ENCODE data around the gene CHTF18. TPM values are rescaled to one million over a fixed set of nuclear protein-coding genes. Genes with fewer than 3 reads are reported as not detected.
"Not testable (repeated sequence)": the region's sequence is repeated elsewhere in the genome, so short reads cannot be mapped to it uniquely, and the experiment has no call there.

CHTF18 gene
- total RNA-seq, 1 donor from 2014 or later = 3.1 TPM

DNA sequence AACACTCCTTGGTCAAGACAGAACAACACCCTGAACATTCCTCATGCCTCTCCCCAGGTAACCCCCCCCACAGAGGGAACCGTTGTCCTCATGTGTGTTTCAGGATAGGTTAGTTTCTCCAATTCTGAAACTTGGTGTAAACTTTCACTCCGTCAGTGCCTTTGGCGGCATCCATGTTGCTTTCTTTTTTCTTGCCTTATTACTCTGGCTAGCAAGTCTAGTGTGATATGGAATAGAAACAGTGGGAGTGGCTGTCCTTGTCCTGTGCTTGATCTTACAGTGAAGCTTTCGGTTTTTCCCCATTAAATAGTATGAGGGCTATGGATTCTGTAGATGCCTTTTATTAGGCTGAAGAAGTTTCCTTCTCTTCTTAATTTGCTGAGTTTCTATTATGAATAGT, 47.8 kb downstream of the CHTF18 start:
- TF ChIP-seq, protein P1, sequence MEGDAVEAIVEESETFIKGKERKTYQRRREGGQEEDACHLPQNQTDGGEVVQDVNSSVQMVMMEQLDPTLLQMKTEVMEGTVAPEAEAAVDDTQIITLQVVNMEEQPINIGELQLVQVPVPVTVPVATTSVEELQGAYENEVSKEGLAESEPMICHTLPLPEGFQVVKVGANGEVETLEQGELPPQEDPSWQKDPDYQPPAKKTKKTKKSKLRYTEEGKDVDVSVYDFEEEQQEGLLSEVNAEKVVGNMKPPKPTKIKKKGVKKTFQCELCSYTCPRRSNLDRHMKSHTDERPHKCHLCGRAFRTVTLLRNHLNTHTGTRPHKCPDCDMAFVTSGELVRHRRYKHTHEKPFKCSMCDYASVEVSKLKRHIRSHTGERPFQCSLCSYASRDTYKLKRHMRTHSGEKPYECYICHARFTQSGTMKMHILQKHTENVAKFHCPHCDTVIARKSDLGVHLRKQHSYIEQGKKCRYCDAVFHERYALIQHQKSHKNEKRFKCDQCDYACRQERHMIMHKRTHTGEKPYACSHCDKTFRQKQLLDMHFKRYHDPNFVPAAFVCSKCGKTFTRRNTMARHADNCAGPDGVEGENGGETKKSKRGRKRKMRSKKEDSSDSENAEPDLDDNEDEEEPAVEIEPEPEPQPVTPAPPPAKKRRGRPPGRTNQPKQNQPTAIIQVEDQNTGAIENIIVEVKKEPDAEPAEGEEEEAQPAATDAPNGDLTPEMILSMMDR (IDR thresholded peaks at IDR 0.05; ENCODE audit: borderline replicate concordance) = no peak
- Histone ChIP-seq H3K4me3 (no peak overlapping the region), H3K27me3 (ENCODE audit: low read depth) (peaks cover 45% of the 10 kb centered on the region), H3K36me3 (no peaks in the 10 kb centered on the region), H3K4me1 (no peaks in the 10 kb centered on the region), H3K9me3 (replicated peaks) (peaks cover 52% of the 10 kb centered on the region), H3K27ac (replicated peaks) (no peak overlapping the region)
- DNase-seq = no peak
- intact Hi-C loops (cut with micrococcal nuclease) = loop anchor here (10.0 kb wide), 1 partner anchor 199 kb away; no protein-coding TSS in a partner anchor

DNA sequence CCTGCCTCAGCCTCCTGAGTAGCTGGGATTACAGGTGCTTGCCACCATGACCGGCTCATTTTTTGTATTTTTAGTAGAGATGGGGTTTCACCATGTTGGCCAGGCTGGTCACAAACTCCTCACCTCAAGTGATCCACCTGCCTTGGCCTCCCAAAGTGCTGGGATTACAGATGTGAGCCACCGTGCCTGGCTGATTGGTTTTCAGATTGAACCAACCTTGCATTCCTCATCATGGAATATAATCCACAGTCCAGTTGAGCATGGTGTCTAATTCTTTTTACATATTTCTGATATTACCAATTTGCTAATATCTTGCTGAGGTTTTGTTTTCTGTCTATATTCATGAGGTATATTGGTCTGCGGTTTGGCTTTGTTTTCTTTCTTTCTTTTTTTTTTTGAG, 48.4 kb downstream of the CHTF18 start:
- H3K4me1 ChIP-seq; DNase-seq; H3K36me3 ChIP-seq; H3K4me3 ChIP-seq; H3K27ac ChIP-seq (replicated peaks): not testable (repeated sequence)
- intact Hi-C loops (cut with micrococcal nuclease) = loop anchor here (10.0 kb wide), 1 partner anchor 198 kb away; no protein-coding TSS in a partner anchor
- Histone ChIP-seq H3K9me3 (replicated peaks) (peaks cover 52% of the 10 kb centered on the region), H3K27me3 (ENCODE audit: low read depth) (peaks cover 45% of the 10 kb centered on the region)

GRCh38 chr16:838741-839140, 50.3 kb downstream of the CHTF18 start:
- Histone ChIP-seq H3K9me3 (replicated peaks) (peaks cover 47% of the 10 kb centered on the region), H3K4me3 (no peak overlapping the region), H3K27me3 (ENCODE audit: low read depth) (peaks cover 46% of the 10 kb centered on the region), H3K36me3 (no peaks in the 10 kb centered on the region), H3K4me1 (no peaks in the 10 kb centered on the region), H3K27ac (replicated peaks) (no peak overlapping the region)
- no peak for DNase-seq
- TF ChIP-seq, protein P1 (IDR thresholded peaks at IDR 0.05; ENCODE audit: borderline replicate concordance) = no peak
- intact Hi-C loops (cut with micrococcal nuclease) = loop anchor here (10.0 kb wide), 1 partner anchor 196 kb away; no protein-coding TSS in a partner anchor

GRCh38 chr16:839643-840408, 51.4 kb downstream of the CHTF18 start:
- no peaks in the 10 kb centered on the region for H3K4me1 ChIP-seq
- no peak overlapping the region for H3K4me3 ChIP-seq
- H3K27me3 ChIP-seq (ENCODE audit: low read depth) = peaks cover 46% of the 10 kb centered on the region
- intact Hi-C loops (cut with micrococcal nuclease) = loop anchor here (10.0 kb wide), 1 partner anchor 195 kb away; no protein-coding TSS in a partner anchor
- H3K27ac ChIP-seq (replicated peaks) = no peak overlapping the region
- H3K36me3 ChIP-seq = no peaks in the 10 kb centered on the region
- H3K9me3 ChIP-seq (replicated peaks) = peaks cover 36% of the 10 kb centered on the region
- no peak for DNase-seq
- TF ChIP-seq, protein P1 (IDR thresholded peaks at IDR 0.05; ENCODE audit: borderline replicate concordance) = no peak

DNA sequence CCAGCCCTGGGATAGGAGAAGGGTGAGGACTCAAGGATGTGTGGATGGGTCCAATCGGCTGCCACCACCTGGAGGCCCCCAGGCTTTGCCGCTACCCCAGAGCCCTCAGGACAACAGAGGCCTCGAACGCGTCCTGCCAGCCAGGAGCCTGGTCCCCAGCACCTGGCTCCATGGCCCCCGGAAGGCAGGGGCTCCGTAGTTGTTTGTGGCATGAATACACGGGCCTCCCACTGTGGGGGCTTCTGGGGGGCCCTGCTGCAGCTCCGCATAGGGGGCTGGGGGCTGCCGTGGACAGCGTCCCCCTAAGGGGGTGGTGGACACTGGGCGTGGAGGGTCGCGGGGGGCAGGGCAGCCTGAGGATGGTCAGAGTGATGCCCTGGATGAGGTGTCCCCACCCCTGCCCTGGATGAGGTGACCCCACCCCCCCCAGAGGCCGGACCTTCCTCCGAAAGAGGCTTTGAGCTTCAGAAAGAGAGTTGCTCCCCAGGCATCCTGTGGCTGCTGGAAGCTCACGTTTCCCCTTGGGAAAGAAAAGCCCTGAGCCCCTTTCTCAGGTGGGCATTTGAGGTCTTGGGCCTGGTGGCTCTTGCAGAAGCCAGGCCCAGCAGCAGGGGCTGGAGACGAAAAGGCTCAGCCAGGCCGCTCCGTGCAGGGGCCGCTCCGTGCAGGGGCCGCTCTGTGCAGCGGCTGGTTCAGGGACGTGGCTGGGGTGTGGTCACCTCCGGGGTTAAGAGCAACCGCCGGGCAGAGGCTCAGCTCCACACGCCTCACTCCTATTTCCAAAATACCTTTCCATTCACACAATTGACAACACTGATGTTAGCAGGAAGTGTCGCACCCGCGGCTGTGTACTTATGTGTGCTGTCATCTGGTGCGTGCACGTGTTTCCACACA, 52.4 kb downstream of the CHTF18 start:
- intact Hi-C loops (cut with micrococcal nuclease) = no loop called here
- TF ChIP-seq, protein P1 (IDR thresholded peaks at IDR 0.05; ENCODE audit: borderline replicate concordance) = no peak
- Histone ChIP-seq H3K4me3 (no peak overlapping the region), H3K27me3 (ENCODE audit: low read depth) (peaks cover 46% of the 10 kb centered on the region), H3K4me1 (no peaks in the 10 kb centered on the region), H3K36me3 (no peaks in the 10 kb centered on the region), H3K27ac (replicated peaks) (no peak overlapping the region), H3K9me3 (replicated peaks) (peaks cover 27% of the 10 kb centered on the region)
- DNase-seq = no peak

All from left ventricle myocardium inferior (tissue), 1 donor.